GM19099 (cell line): ENCODE measurements around the gene HTR1E.

Source experiments
- POLR2A ChIP-seq: IDR thresholded peaks from 3 replicates; pipeline ENCODE4 v1.6.1; 2011; ENCODE audit warnings: low read depth; ENCODE audit not compliant: insufficient read length; ENCODE audit errors: extremely low read depth

Gene HTR1E

GRCh38 chr6:87059943-87060342 is 122.6 kb downstream of the HTR1E start:
- no peak for TF ChIP-seq POLR2A

GRCh38 chr6:87065117-87065516 is 127.8 kb downstream of the HTR1E start:
- TF ChIP-seq POLR2A = no peak
